HEK293 (cell line): ENCODE data around the gene PIK3AP1.

Experiments used
- CTCF ChIA-PET: fragments of 350-600 bp; formaldehyde crosslinking; extraction: SDS; loops from one replicate; lab custom pipeline; 2021; ENCODE audit warnings: antibody characterized with exemption; lab: Yijun Ruan, JAX
- POLR2A ChIA-PET: fragments of 300-600 bp; formaldehyde crosslinking; extraction: SDS; loops from one replicate; lab custom pipeline; 2020; ENCODE audit warnings: antibody characterized with exemption, inconsistent platforms; lab: Yijun Ruan, JAX
- H3K27ac ChIP-seq: fragments of 200-500 bp; sonication (Bioruptor generic); 2 replicates; pipeline ENCODE4 v1.5.1; 2014; ENCODE audit warnings: low read depth, low read length, control low read depth, inconsistent platforms; ENCODE audit errors: extremely low read depth
- H3K36me3 ChIP-seq, 2 experiments: fragments of 200-500 bp in 1 of 2; sonication (Bioruptor generic) in 1 of 2; 1 replicate in 1 of 2; 2 replicates in 1 of 2; pipeline ENCODE4 v1.5.1; 2014 to 2017; ENCODE audit warnings: inconsistent platforms in 2 of 2, low read length in 2 of 2; ENCODE audit not compliant: control insufficient read depth in 2 of 2, insufficient read depth in 1 of 2
- H3K4me1 ChIP-seq: fragments of 200-500 bp; sonication (Bioruptor generic); 2 replicates; pipeline ENCODE4 v1.5.1; 2014; ENCODE audit warnings: mild to moderate bottlenecking, low read length, inconsistent platforms; ENCODE audit not compliant: control insufficient read depth, insufficient read depth
- H3K4me3 ChIP-seq: 2 replicates; pipeline ENCODE4 v1.5.1; 2011; ENCODE audit warnings: low read depth, mild to moderate bottlenecking, control low read depth, low read length, moderate library complexity
- H3K9me3 ChIP-seq: fragments of 200-500 bp; sonication (Bioruptor generic); 2 replicates; pipeline ENCODE4 v1.5.1; 2014; ENCODE audit warnings: low read depth, low read length, inconsistent platforms; ENCODE audit not compliant: control insufficient read depth, insufficient read depth
- FEZF1 ChIP-seq: fragments of 450-650 bp; formaldehyde crosslinking; IDR thresholded peaks from 2 replicates; pipeline ENCODE4 v1.5.1; 2016; ENCODE audit warnings: missing biosample characterization, missing genetic modification characterization
- GFI1B ChIP-seq: fragments of 450-650 bp; formaldehyde crosslinking; IDR thresholded peaks from 2 replicates; pipeline ENCODE4 v1.5.1; 2016; ENCODE audit warnings: missing biosample characterization, missing genetic modification characterization
- IKZF3 ChIP-seq: fragments of 450-650 bp; IDR thresholded peaks from 2 replicates; pipeline ENCODE4 v1.5.0; 2018; ENCODE audit warnings: missing biosample characterization, mild to moderate bottlenecking, missing genetic modification characterization, moderate library complexity
- INSM2 ChIP-seq: fragments of 450-650 bp; formaldehyde crosslinking; IDR thresholded peaks from 2 replicates; pipeline ENCODE4 v1.5.1; 2016; ENCODE audit warnings: missing biosample characterization, missing genetic modification characterization
- PRDM1 ChIP-seq: fragments of 450-650 bp; formaldehyde crosslinking; IDR thresholded peaks from 2 replicates; pipeline ENCODE4; 2016; ENCODE audit warnings: missing biosample characterization, missing genetic modification characterization
- PRDM10 ChIP-seq: fragments of 450-650 bp; formaldehyde crosslinking; IDR thresholded peaks from 2 replicates; pipeline ENCODE4 v1.5.1; 2016; ENCODE audit warnings: missing biosample characterization, missing genetic modification characterization
- SCRT2 ChIP-seq: fragments of 450-650 bp; formaldehyde crosslinking; IDR thresholded peaks from 2 replicates; pipeline ENCODE4 v1.5.1; 2016; ENCODE audit warnings: missing biosample characterization, missing genetic modification characterization
- ZBTB20 ChIP-seq: fragments of 450-650 bp; formaldehyde crosslinking; IDR thresholded peaks from 2 replicates; pipeline ENCODE4 v1.5.1; 2016; ENCODE audit warnings: missing biosample characterization, missing genetic modification characterization
- ZIC2 ChIP-seq: fragments of 450-650 bp; formaldehyde crosslinking; IDR thresholded peaks from 2 replicates; pipeline ENCODE4 v1.5.1; 2016; ENCODE audit warnings: missing biosample characterization, missing genetic modification characterization
- ZNF132 ChIP-seq: fragments of 450-650 bp; formaldehyde crosslinking; IDR thresholded peaks from 2 replicates; pipeline ENCODE4 v1.5.1; 2017; ENCODE audit warnings: missing biosample characterization, missing genetic modification characterization, borderline replicate concordance
- ZNF211 ChIP-seq: fragments of 450-650 bp; formaldehyde crosslinking; IDR thresholded peaks from 2 replicates; pipeline ENCODE4 v1.5.1; 2016; ENCODE audit warnings: low read depth, missing biosample characterization, missing genetic modification characterization
- ZNF24 ChIP-seq: fragments of 450-650 bp; formaldehyde crosslinking; IDR thresholded peaks from 2 replicates; pipeline ENCODE4 v1.5.1; 2016; ENCODE audit warnings: missing biosample characterization, missing genetic modification characterization
- ZNF324 ChIP-seq: fragments of 450-650 bp; formaldehyde crosslinking; IDR thresholded peaks from 2 replicates; pipeline ENCODE4 v1.5.1; 2016; ENCODE audit warnings: missing biosample characterization, missing genetic modification characterization
- ZNF391 ChIP-seq: fragments of 450-650 bp; formaldehyde crosslinking; IDR thresholded peaks from 2 replicates; pipeline ENCODE4 v1.5.1; 2016; ENCODE audit warnings: low read depth, missing biosample characterization, missing genetic modification characterization, borderline replicate concordance
- ZNF501 ChIP-seq: fragments of 450-650 bp; formaldehyde crosslinking; IDR thresholded peaks from 2 replicates; pipeline ENCODE4 v1.5.1; 2016; ENCODE audit warnings: missing biosample characterization, missing genetic modification characterization
- ZNF654 ChIP-seq: fragments of 450-650 bp; formaldehyde crosslinking; IDR thresholded peaks from 2 replicates; pipeline ENCODE4 v1.5.1; 2016; ENCODE audit warnings: low read depth, missing biosample characterization, missing genetic modification characterization
- ZNF664 ChIP-seq: fragments of 450-650 bp; formaldehyde crosslinking; IDR thresholded peaks from 2 replicates; pipeline ENCODE4 v1.5.1; 2016; ENCODE audit warnings: missing biosample characterization, missing genetic modification characterization
- ZNF776 ChIP-seq: fragments of 450-650 bp; formaldehyde crosslinking; IDR thresholded peaks from 2 replicates; pipeline ENCODE4 v1.5.0; 2017; ENCODE audit warnings: missing biosample characterization, missing genetic modification characterization, borderline replicate concordance
- ZNF792 ChIP-seq: fragments of 450-650 bp; formaldehyde crosslinking; IDR thresholded peaks from 2 replicates; pipeline ENCODE4 v1.5.1; 2016; ENCODE audit warnings: missing biosample characterization, missing genetic modification characterization
- ZXDB ChIP-seq: fragments of 450-650 bp; formaldehyde crosslinking; IDR thresholded peaks from 2 replicates; pipeline ENCODE4 v1.5.1; 2016; ENCODE audit warnings: missing biosample characterization, missing genetic modification characterization

PIK3AP1 gene

GRCh38 chr10:96642973-96643372 is 77.3 kb downstream of the PIK3AP1 start:
- ChIA-PET CTCF (interaction anchor here (0.6 to 2.5 kb wide), 26 partner anchors 10 to 593 kb away, joined by 3 to 10 read pairs (median 4); no protein-coding TSS in a partner anchor), POLR2A (no interaction called here)
- H3K9me3 ChIP-seq, result no peaks in the 10 kb centered on the region
- no peaks in the 10 kb centered on the region for H3K4me1 ChIP-seq
- no peak overlapping the region for H3K27ac ChIP-seq
- no peaks in the 10 kb centered on the region for H3K36me3 ChIP-seq
- TF ChIP-seq ZNF654 (tag by site-specific recombination) (peak; percentile 28; the same call in 1 of the 2 replicates), ZNF324 (tag by site-specific recombination) (no peak), ZNF792 (tag by site-specific recombination) (no peak)
- H3K4me3 ChIP-seq, result no peak overlapping the region

GRCh38 chr10:96642530-96642929 is 77.8 kb downstream of the PIK3AP1 start:
- Histone ChIP-seq H3K9me3 (no peaks in the 10 kb centered on the region), H3K4me3 (no peak overlapping the region), H3K4me1 (no peaks in the 10 kb centered on the region), H3K27ac (no peak overlapping the region), H3K36me3 (no peaks in the 10 kb centered on the region)
- POLR2A ChIA-PET, result no interaction called here
- TF ChIP-seq FEZF1 (no peak), ZNF132 (no peak), ZNF776 (tag by site-specific recombination) (no peak), GFI1B (tag by site-specific recombination) (no peak), PRDM1 (tag by site-specific recombination) (no peak), ZNF501 (tag by site-specific recombination) (no peak), ZNF24 (tag by site-specific recombination) (no peak), IKZF3 (tag by site-specific recombination) (no peak), ZNF391 (tag by site-specific recombination) (no peak), ZNF211 (no peak), ZXDB (tag by site-specific recombination) (no peak), ZBTB20 (tag by site-specific recombination) (no peak), SCRT2 (tag by site-specific recombination) (peak; percentile 74), INSM2 (no peak), ZNF664 (tag by site-specific recombination) (no peak), PRDM10 (tag by site-specific recombination) (peak; percentile 48), ZIC2 (tag by site-specific recombination) (peak; percentile 91)
- CTCF ChIA-PET, result interaction anchor here (0.6 to 2.5 kb wide), 13 partner anchors 18 to 568 kb away, joined by 3 to 10 read pairs (median 4); no protein-coding TSS in a partner anchor
